ENCODE measurements around the gene FAM168B. TPM values are rescaled to one million over a fixed set of nuclear protein-coding genes. Genes with fewer than 3 reads are reported as not detected.

Gene FAM168B
- polyA plus RNA-seq, 1 donor (not counting 4 experiments of a cell fraction or from before 2014, with no cell fraction given), result 50.8 TPM

DNA sequence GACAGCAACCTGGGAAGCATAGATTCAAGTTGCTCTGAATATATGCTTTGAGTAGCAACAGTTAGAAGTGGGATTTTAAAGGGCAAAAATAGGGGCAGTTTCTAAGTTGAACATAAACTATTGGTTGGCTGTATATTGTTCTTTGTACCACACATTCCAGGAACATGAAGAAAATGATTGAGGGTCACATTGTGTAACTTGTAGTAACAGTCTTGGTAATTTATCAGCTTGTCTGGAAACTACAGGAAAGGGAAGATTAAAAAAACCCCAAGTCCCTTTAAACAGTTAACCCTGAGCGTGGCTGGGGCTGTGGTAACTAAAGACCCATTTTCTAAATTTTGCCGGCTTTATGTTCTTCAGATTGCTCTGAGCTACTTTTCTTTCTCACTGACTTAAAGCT, 19.3 kb upstream of the FAM168B start:
- no peaks in the 10 kb centered on the region for H3K9me1 ChIP-seq (ENCODE audit: control insufficient read depth, extremely low read depth, insufficient read depth, low read length)
- no peaks in the 10 kb centered on the region for H3K4me1 ChIP-seq (ENCODE audit: control insufficient read depth, extremely low read depth, insufficient read depth, low read length)
- no peaks in the 10 kb centered on the region for H3K9me3 ChIP-seq (ENCODE audit: control insufficient read depth, low read depth, low read length)
- TF ChIP-seq EZH2 (IDR thresholded peaks at IDR 0.05; ENCODE audit: low read length), result no peak
- TF ChIP-seq, protein P1, sequence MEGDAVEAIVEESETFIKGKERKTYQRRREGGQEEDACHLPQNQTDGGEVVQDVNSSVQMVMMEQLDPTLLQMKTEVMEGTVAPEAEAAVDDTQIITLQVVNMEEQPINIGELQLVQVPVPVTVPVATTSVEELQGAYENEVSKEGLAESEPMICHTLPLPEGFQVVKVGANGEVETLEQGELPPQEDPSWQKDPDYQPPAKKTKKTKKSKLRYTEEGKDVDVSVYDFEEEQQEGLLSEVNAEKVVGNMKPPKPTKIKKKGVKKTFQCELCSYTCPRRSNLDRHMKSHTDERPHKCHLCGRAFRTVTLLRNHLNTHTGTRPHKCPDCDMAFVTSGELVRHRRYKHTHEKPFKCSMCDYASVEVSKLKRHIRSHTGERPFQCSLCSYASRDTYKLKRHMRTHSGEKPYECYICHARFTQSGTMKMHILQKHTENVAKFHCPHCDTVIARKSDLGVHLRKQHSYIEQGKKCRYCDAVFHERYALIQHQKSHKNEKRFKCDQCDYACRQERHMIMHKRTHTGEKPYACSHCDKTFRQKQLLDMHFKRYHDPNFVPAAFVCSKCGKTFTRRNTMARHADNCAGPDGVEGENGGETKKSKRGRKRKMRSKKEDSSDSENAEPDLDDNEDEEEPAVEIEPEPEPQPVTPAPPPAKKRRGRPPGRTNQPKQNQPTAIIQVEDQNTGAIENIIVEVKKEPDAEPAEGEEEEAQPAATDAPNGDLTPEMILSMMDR (optimal IDR thresholded peaks at IDR 0.05 in 1 of 3, IDR thresholded peaks at IDR 0.05 in 1 of 3, conservative IDR thresholded peaks at IDR 0.05 in 1 of 3; ENCODE audit: extremely low read depth in 1 of 3, insufficient read depth in 2 of 3, low read length in 3 of 3), result no peak
- no peaks in the 10 kb centered on the region for H3K27me3 ChIP-seq (ENCODE audit: control insufficient read depth, extremely low read depth, insufficient read depth, low read length)
- peaks cover 3% of the 10 kb centered on the region for H4K20me1 ChIP-seq (ENCODE audit: control insufficient read depth, extremely low read depth, insufficient read depth, low read length)
- peaks cover 2 to 6% of the 10 kb centered on the region in 2 experiments for H3K36me3 ChIP-seq (ENCODE audit: control insufficient read depth in 2 of 2, extremely low read depth in 1 of 2, insufficient read depth in 2 of 2, low read length in 2 of 2)
- peaks cover 87% of the 10 kb centered on the region for H3K79me2 ChIP-seq (ENCODE audit: control insufficient read depth, insufficient read depth, low read length)
- H3K4me3 ChIP-seq (ENCODE audit: control insufficient read depth in 2 of 3, extremely low read depth in 1 of 3, insufficient read depth in 2 of 3, low read depth in 1 of 3, low read length in 3 of 3), result no peak overlapping the region
- no peak overlapping the region for H3K27ac ChIP-seq (ENCODE audit: control insufficient read depth, insufficient read depth, low read length)
- H3K9ac ChIP-seq (ENCODE audit: control insufficient read depth, extremely low read depth, insufficient read depth, low read length), result no peak overlapping the region
- DNase-seq (ENCODE audit: low read depth, low spot score) (no peak), FAIRE-seq (no peak)
- dilution Hi-C loops (cut with MboI; ENCODE audit: extremely low pct_ligation_motif_present, low sequenced_read_pairs), result no loop called here
- H2AFZ ChIP-seq (ENCODE audit: control insufficient read depth, low read length), result no peak overlapping the region
- H3K4me2 ChIP-seq (ENCODE audit: control insufficient read depth, extremely low read depth, insufficient read depth, low read depth, low read length), result no peak overlapping the region

DNA sequence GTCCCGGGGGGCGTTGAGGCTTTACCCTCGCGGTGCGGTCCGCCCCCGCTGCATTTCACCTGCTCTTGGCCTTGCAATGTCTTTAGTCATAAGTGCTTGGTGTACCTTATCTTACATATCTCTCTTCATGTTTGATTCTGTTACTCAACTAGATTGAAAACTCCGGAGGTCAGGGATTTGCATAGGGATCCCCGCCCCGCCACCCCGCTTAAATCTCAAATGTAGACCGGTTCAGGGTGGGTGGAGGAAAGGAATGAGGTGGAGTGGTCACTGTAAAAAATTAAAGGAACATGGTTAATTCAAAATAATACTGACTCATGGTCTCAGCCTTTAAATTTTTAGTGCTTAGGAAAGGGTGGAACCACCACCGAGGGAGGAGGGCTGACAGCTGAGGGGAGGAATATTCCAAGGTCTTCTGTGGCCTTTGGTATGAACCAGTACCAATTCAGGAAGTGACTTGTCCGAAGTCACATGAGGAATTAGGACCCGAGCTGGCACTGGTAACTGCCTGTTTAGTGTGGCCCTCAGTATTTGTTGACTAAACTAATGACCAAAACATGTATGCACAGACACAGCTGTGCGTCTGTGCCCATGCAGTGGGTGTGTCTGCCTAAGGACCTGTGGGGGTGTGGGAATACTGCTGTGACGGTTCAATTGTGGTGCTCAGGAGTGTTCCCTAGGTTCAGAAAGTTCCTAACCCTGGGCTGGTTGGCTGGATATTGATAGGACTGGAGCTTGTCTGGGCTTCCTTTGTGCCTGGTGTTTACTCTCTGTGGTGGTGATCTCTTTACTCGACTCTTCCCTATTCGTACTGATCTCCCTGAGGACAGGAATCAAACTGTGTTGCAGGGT, 12.9 kb upstream of the FAM168B start:
- Histone ChIP-seq H3K9me1 (ENCODE audit: control insufficient read depth, extremely low read depth, insufficient read depth, low read length) (no peaks in the 10 kb centered on the region), H4K20me1 (ENCODE audit: control insufficient read depth, extremely low read depth, insufficient read depth, low read length) (peaks cover 10% of the 10 kb centered on the region)

More for the DNA sequence above, 12.9 kb upstream of the FAM168B start:
- Histone ChIP-seq H3K36me3 (ENCODE audit: control insufficient read depth in 2 of 2, extremely low read depth in 1 of 2, insufficient read depth in 2 of 2, low read length in 2 of 2) (no peaks in the 10 kb centered on the region), H3K79me2 (ENCODE audit: control insufficient read depth, insufficient read depth, low read length) (peaks cover 56% of the 10 kb centered on the region), H3K9ac (ENCODE audit: control insufficient read depth, extremely low read depth, insufficient read depth, low read length) (peak overlapping the region; percentile 95), H3K27me3 (ENCODE audit: control insufficient read depth, extremely low read depth, insufficient read depth, low read length) (no peaks in the 10 kb centered on the region), H3K4me3 (ENCODE audit: control insufficient read depth in 2 of 3, extremely low read depth in 1 of 3, insufficient read depth in 2 of 3, low read depth in 1 of 3, low read length in 3 of 3) (peak overlapping the region; percentile 78 to 86 (median 85)), H3K27ac (ENCODE audit: control insufficient read depth, insufficient read depth, low read length) (peak overlapping the region; percentile 93), H3K4me1 (ENCODE audit: control insufficient read depth, extremely low read depth, insufficient read depth, low read length) (peaks cover 17% of the 10 kb centered on the region), H3K9me3 (ENCODE audit: control insufficient read depth, low read depth, low read length) (no peaks in the 10 kb centered on the region), H3K4me2 (ENCODE audit: control insufficient read depth, extremely low read depth, insufficient read depth, low read depth, low read length) (peak overlapping the region; percentile 88), H2AFZ (ENCODE audit: control insufficient read depth, low read length) (no peak overlapping the region)
- FAIRE-seq (no peak), DNase-seq (ENCODE audit: low read depth, low spot score) (no peak)
- TF ChIP-seq, protein P1 (optimal IDR thresholded peaks at IDR 0.05 in 1 of 3, IDR thresholded peaks at IDR 0.05 in 1 of 3, conservative IDR thresholded peaks at IDR 0.05 in 1 of 3; ENCODE audit: extremely low read depth in 1 of 3, insufficient read depth in 2 of 3, low read length in 3 of 3), result no peak
- no peak for TF ChIP-seq EZH2 (IDR thresholded peaks at IDR 0.05; ENCODE audit: low read length)
- dilution Hi-C loops (cut with MboI; ENCODE audit: extremely low pct_ligation_motif_present, low sequenced_read_pairs), result no loop called here

Measured in keratinocyte (primary cell).